OCI-LY3 (cell line): ENCODE results near the gene SLC49A4.

ENCODE experiments used
- EZH2phosphoT487 ChIP-seq: fragments of 200-600 bp; shearing (Covaris generic); IDR thresholded peaks from 2 replicates; pipeline ENCODE4 v1.6.1; 2018; ENCODE audit warnings: antibody characterized with exemption, mixed run types, low read depth
- TF ChIP-seq, protein P1 (sequence below): fragments of 200-600, 300-600 bp; sonication (generic); IDR thresholded peaks from 2 replicates; pipeline ENCODE4 v1.5.1; 2014; ENCODE audit warnings: antibody characterized with exemption, low read length, low read depth

DNA sequence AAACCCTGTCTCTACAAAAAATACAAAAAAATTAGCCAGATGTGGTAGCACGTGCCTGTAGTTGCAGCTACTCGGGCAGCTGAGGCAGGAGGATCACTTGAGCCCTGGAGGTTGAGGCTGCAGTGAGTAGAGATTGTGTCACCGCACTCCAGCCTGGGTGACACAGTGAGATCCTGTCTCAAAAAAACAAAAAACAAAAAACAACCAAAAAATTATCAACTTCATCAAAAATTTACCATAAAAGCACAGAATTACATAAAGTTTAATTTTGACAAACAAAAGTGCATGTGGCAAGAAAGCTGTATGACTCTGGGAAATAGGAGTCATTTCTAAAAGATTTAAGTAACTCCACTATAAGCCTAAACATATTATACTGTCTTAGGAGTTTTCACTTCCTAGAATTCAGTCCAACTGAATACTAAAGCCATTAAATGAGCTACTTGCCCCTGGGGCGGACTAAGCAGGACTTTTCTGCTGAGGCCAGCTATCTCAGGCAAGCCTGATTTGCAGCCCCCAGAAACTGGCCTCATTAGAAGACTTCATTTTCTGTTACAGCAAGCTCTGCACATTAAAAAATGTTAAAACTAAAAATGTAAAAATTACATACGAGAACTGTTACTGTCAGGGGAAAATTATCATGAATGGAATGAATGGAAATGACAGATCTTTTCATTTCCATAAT, 24.2 kb upstream of the SLC49A4 start:
- TF ChIP-seq, protein P1, sequence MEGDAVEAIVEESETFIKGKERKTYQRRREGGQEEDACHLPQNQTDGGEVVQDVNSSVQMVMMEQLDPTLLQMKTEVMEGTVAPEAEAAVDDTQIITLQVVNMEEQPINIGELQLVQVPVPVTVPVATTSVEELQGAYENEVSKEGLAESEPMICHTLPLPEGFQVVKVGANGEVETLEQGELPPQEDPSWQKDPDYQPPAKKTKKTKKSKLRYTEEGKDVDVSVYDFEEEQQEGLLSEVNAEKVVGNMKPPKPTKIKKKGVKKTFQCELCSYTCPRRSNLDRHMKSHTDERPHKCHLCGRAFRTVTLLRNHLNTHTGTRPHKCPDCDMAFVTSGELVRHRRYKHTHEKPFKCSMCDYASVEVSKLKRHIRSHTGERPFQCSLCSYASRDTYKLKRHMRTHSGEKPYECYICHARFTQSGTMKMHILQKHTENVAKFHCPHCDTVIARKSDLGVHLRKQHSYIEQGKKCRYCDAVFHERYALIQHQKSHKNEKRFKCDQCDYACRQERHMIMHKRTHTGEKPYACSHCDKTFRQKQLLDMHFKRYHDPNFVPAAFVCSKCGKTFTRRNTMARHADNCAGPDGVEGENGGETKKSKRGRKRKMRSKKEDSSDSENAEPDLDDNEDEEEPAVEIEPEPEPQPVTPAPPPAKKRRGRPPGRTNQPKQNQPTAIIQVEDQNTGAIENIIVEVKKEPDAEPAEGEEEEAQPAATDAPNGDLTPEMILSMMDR: no peak
- TF ChIP-seq EZH2phosphoT487: no peak
